Type B pancreatic cell (in vitro differentiated cells): ENCODE results near the gene RASGEF1C. TPM values are rescaled to one million over a fixed set of nuclear protein-coding genes. Genes with fewer than 3 reads are reported as not detected.

ENCODE experiments used
- DNase-seq: peaks from one replicate; pipeline ENCODE4 v3.0.0; 2021; ENCODE audit warnings: mixed read lengths; ENCODE audit not compliant: unreplicated experiment; ENCODE audit errors: extremely low spot score
- H3K27ac Mint-ChIP-seq: 2 replicates; pipeline ENCODE4 v1.8.0; 2021; ENCODE audit warnings: mild to moderate bottlenecking, mixed read lengths
- H3K27me3 Mint-ChIP-seq: 2 replicates; pipeline ENCODE4 v1.8.0; 2021; ENCODE audit warnings: mixed read lengths
- H3K36me3 Mint-ChIP-seq: 2 replicates; pipeline ENCODE4 v1.8.0; 2021; ENCODE audit warnings: mixed read lengths
- H3K4me1 Mint-ChIP-seq: one replicate; pipeline ENCODE4 v1.8.0; 2021; ENCODE audit warnings: mixed read lengths; ENCODE audit not compliant: unreplicated experiment
- H3K4me3 Mint-ChIP-seq: 2 replicates; pipeline ENCODE4 v1.8.0; 2021; ENCODE audit warnings: mild to moderate bottlenecking, mixed read lengths
- H3K9me3 Mint-ChIP-seq: 2 replicates; pipeline ENCODE4 v1.8.0; 2021; ENCODE audit warnings: mixed read lengths
- total RNA-seq: library from RNA; stranded (reverse); gene quantifications from 2 replicates; pipeline ENCODE4 v1.2.1, GENCODE V29; 2021; ENCODE audit warnings: low replicate concordance
- TF ChIP-seq, protein P1 (sequence below): fragments of 200-600 bp; sonication (generic); conservative IDR thresholded peaks from 2 replicates; pipeline ENCODE4 v1.5.0; 2021; ENCODE audit warnings: antibody characterized with exemption, mild to moderate bottlenecking

RASGEF1C gene
- total RNA-seq, 1 donor from 2014 or later = 0.77 TPM

DNA sequence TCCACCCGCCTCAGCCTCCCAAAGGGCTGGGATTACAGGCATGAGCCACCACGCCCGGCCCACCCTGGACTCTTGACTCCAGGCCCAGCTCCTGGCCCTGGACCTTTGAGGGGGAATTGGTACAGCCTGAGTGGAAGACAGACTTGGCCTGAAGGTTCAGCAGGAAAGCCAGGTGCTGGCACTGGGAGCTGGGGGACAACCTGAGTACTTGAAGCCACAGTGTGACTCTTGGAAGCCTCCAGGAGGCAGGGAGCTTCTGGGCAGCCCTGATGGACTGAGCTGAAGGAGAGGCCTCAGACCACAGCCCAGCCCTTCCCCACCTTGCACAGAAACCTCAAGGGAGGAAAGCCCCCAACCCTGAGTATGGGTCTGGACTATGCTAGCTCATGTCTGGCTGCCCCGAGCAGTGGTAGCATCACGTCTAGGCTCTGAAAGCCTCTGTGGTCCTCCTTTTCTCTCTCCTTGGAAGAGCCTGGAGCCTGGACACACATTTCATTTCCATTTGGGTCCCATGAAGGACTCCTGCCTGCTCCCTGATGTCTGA is 54.1 kb downstream of the RASGEF1C start:
- Mint-ChIP-seq H3K36me3 (no peaks in the 10 kb centered on the region), H3K27me3 (peaks cover 6% of the 10 kb centered on the region), H3K4me3 (no peak overlapping the region), H3K9me3 (peaks cover 4% of the 10 kb centered on the region), H3K27ac (no peak overlapping the region), H3K4me1 (no peaks in the 10 kb centered on the region)
- TF ChIP-seq, protein P1, sequence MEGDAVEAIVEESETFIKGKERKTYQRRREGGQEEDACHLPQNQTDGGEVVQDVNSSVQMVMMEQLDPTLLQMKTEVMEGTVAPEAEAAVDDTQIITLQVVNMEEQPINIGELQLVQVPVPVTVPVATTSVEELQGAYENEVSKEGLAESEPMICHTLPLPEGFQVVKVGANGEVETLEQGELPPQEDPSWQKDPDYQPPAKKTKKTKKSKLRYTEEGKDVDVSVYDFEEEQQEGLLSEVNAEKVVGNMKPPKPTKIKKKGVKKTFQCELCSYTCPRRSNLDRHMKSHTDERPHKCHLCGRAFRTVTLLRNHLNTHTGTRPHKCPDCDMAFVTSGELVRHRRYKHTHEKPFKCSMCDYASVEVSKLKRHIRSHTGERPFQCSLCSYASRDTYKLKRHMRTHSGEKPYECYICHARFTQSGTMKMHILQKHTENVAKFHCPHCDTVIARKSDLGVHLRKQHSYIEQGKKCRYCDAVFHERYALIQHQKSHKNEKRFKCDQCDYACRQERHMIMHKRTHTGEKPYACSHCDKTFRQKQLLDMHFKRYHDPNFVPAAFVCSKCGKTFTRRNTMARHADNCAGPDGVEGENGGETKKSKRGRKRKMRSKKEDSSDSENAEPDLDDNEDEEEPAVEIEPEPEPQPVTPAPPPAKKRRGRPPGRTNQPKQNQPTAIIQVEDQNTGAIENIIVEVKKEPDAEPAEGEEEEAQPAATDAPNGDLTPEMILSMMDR = no peak
- peak; percentile 29 for DNase-seq

GRCh38 chr5:180153991-180154390 is 55.0 kb downstream of the RASGEF1C start:
- H3K27me3 Mint-ChIP-seq = peaks cover 3% of the 10 kb centered on the region
- no peak overlapping the region for H3K27ac Mint-ChIP-seq
- H3K4me1 Mint-ChIP-seq = no peaks in the 10 kb centered on the region
- no peak overlapping the region for H3K4me3 Mint-ChIP-seq
- no peaks in the 10 kb centered on the region for H3K36me3 Mint-ChIP-seq
- peaks cover 8% of the 10 kb centered on the region for H3K9me3 Mint-ChIP-seq
- peak; percentile 39 for DNase-seq
- TF ChIP-seq, protein P1 = no peak

DNA sequence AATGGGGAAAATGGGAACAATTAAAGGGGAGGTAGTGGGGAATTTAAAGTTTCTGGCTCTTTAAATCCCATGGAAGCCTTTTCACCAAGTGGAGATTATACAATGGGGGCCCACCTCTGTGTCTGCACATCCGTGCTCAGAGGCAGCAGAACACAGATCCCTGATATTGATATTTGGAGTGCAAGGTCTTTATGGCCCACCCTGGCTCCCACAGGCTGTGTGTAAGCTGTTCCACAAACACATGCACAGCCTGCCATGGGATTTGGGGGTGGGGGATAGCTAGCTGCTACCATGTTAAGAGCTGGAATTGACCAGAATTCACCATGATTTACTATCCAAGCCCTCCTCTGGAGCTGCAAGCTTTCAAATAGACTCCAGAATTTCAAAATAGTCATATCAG is 55.9 kb downstream of the RASGEF1C start:
- Mint-ChIP-seq H3K4me3 (no peak overlapping the region), H3K9me3 (peaks cover 8% of the 10 kb centered on the region), H3K27me3 (peaks cover 3% of the 10 kb centered on the region), H3K27ac (no peak overlapping the region), H3K36me3 (no peaks in the 10 kb centered on the region), H3K4me1 (no peaks in the 10 kb centered on the region)
- peak; percentile 24 for DNase-seq
- TF ChIP-seq, protein P1 = no peak

DNA sequence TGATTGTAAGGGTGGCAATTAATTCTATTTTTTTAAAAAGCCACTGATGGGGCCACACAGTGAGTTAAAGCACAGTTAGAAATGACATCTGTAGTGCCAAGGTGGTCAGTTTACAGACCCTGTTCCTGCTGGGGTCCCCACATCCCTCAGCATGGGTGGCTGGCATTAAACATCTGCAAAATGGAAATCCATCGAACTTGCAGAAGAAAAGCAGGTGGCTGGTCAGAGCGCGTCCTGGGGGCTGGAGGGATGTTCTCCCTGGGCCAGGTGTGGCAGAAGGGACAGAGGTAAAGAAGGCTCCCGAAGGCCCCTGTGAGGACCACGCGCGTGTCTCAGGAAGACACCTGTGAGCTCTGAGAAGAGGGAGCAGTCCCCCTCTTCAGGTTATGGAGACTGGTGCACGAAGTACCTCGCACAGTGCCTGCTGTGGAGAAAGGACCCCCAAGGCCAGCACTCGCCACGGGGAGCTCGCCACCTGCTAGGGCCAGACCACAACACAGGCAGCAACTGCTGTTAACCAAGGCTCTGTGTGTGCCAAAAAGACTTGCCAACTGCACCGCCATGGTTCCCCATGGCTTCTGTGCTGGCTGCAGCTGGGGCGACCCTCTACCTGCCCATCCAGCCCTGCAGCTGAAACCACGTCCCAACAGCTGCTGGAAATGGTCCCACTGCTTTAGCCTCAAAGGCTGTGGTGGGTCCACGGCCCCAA is 65.2 kb downstream of the RASGEF1C start:
- no peak overlapping the region for H3K27ac Mint-ChIP-seq
- peaks cover 13% of the 10 kb centered on the region for H3K27me3 Mint-ChIP-seq
- TF ChIP-seq, protein P1 = no peak
- H3K4me1 Mint-ChIP-seq = no peaks in the 10 kb centered on the region
- H3K9me3 Mint-ChIP-seq = peaks cover 8% of the 10 kb centered on the region
- no peaks in the 10 kb centered on the region for H3K36me3 Mint-ChIP-seq
- no peak overlapping the region for H3K4me3 Mint-ChIP-seq
- DNase-seq = peak; percentile 58

DNA sequence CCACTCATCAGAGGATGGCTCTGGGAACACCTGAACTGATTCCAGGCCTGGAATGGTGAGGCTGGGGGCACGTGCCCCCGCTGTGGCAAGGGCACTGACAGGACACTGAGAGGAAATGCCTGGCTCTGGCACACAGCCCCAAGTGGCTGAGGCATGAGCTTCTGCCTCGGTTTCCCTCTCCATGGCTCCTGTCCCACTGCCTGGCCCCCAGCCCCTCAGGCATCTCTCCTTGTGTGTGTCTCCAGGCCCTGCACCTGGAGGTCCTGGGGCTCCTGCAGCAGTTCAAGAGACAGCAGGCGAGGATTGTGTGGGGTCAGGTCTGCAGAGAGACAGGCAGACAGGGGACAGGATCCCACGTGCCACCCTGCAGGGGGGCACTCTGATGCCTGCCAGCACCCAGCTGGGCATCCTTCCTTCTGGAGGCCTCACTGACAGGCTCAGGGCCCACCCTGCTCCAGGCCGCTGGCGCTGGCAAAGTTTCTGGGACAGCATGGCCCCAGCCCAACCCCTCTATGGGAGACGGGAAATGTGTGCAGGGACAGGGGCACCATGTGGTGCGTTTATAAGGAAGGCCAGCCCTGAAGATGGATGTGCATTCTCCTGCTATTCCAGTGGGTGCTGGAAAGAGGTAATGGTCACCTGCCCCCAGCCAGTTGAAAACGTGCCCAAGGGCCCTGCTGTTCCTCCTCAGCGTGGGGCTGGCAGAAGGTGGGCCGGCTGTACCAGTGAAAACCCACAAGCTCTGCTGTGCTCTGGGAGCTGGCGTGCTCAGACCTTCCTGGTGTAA is 66.0 kb downstream of the RASGEF1C start:
- Mint-ChIP-seq H3K27me3 (peaks cover 13% of the 10 kb centered on the region), H3K36me3 (no peaks in the 10 kb centered on the region), H3K9me3 (peaks cover 8% of the 10 kb centered on the region), H3K4me3 (no peak overlapping the region), H3K4me1 (no peaks in the 10 kb centered on the region), H3K27ac (no peak overlapping the region)
- peak; percentile 60 for DNase-seq
- TF ChIP-seq, protein P1 = no peak
